SK-N-SH (cell line): Measurements from ENCODE around the gene PRUNE1. TPM values are rescaled to one million over a fixed set of nuclear protein-coding genes. Genes with fewer than 3 reads are reported as not detected.

Experiments
- CTCF ChIA-PET: fragments of 300-600, 350-600 bp; formaldehyde crosslinking; extraction: SDS; loops from one replicate; lab custom pipeline; 2021; lab: Yijun Ruan, JAX
- POLR2A ChIA-PET: fragments of 350-600 bp; sonication (Branson Sonifier 250); formaldehyde crosslinking; extraction: SDS; loops from one replicate; lab custom pipeline; 2020; ENCODE audit warnings: antibody characterized with exemption, inconsistent platforms; lab: Yijun Ruan, JAX
- DNase-seq: peaks from one replicate; pipeline ENCODE4 v3.0.0; 2012
- H2AFZ ChIP-seq: fragments of 200-600 bp; sonication (generic); 2 replicates; pipeline ENCODE4 v1.8.1; 2016; ENCODE audit warnings: antibody characterized with exemption, mild to moderate bottlenecking, low read depth
- H3F3A ChIP-seq: fragments of 200-600 bp; sonication (generic); replicated peaks from 2 replicates; pipeline ENCODE3; 2016; ENCODE audit warnings: antibody characterized with exemption, mild to moderate bottlenecking; ENCODE audit not compliant: insufficient read depth
- H3K27ac ChIP-seq, 2 experiments: fragments of 200-500 bp in 1 of 2; fragments of 200-600 bp in 1 of 2; sonication (Bioruptor generic) in 1 of 2; sonication (generic), shearing (Covaris generic) in 1 of 2; 2 replicates each; pipeline versions ENCODE4 v1.5.1 to v1.6.1; 2014 to 2016; ENCODE audit warnings: low read depth in 2 of 2, inconsistent platforms in 1 of 2, low read length in 1 of 2, mild to moderate bottlenecking in 1 of 2, mixed read lengths in 1 of 2
- H3K27me3 ChIP-seq: fragments of 200-600 bp; sonication (generic), shearing (Covaris generic); 2 replicates; pipeline ENCODE4 v1.6.1; 2016; ENCODE audit warnings: mixed run types; ENCODE audit not compliant: insufficient read depth
- H3K36me3 ChIP-seq, 2 experiments: fragments of 200-500 bp in 1 of 2; fragments of 200-600 bp in 1 of 2; sonication (Bioruptor generic) in 1 of 2; sonication (generic) in 1 of 2; replicated peaks in 1 of 2; 2 replicates each; pipeline versions ENCODE3 to v1.5.1; 2014 to 2016; ENCODE audit warnings: low read length in 1 of 2, mild to moderate bottlenecking in 1 of 2; ENCODE audit not compliant: insufficient read depth in 2 of 2, control insufficient read depth in 1 of 2
- H3K4me1 ChIP-seq, 2 experiments: fragments of 200-500 bp in 1 of 2; fragments of 200-600 bp in 1 of 2; sonication (Bioruptor generic) in 1 of 2; sonication (generic), shearing (Covaris generic) in 1 of 2; 2 replicates each; pipeline versions ENCODE4 v1.5.1 to v1.6.1; 2014 to 2016; ENCODE audit warnings: low read depth in 1 of 2, low read length in 1 of 2, mixed run types in 1 of 2; ENCODE audit not compliant: insufficient read depth in 2 of 2, control insufficient read depth in 1 of 2
- H3K4me2 ChIP-seq: fragments of 200-600 bp; sonication (generic), shearing (Covaris generic); 2 replicates; pipeline ENCODE4 v1.6.1; 2017; ENCODE audit warnings: mixed run types
- H3K4me3 ChIP-seq, 2 experiments: fragments of 200-500 bp in 1 of 2; fragments of 200-600 bp in 1 of 2; sonication (Bioruptor generic) in 1 of 2; sonication (generic), shearing (Covaris generic) in 1 of 2; 2 replicates each; pipeline versions ENCODE4 v1.5.1 to v1.8.1; 2014 to 2016; ENCODE audit warnings: low read depth in 2 of 2, inconsistent platforms in 1 of 2, low read length in 1 of 2, mild to moderate bottlenecking in 1 of 2, mixed read lengths in 1 of 2, moderate library complexity in 1 of 2
- H3K79me2 ChIP-seq: fragments of 200-600 bp; sonication (generic); 2 replicates; pipeline ENCODE4 v1.8.1; 2017; ENCODE audit warnings: mild to moderate bottlenecking; ENCODE audit not compliant: insufficient read depth
- H3K9ac ChIP-seq: fragments of 200-600 bp; sonication (generic); 2 replicates; pipeline ENCODE4 v1.6.1; 2017; ENCODE audit warnings: mixed run types
- H3K9me2 ChIP-seq: fragments of 200-600 bp; sonication (generic); 2 replicates; pipeline ENCODE4 v1.6.1; 2017; ENCODE audit warnings: mixed run types
- H3K9me3 ChIP-seq: fragments of 200-600 bp; sonication (generic); 2 replicates; pipeline ENCODE4 v1.6.1; 2017; ENCODE audit warnings: mixed run types, mild to moderate bottlenecking, moderate library complexity
- H4K20me1 ChIP-seq: fragments of 200-600 bp; sonication (generic); 2 replicates; pipeline ENCODE4 v1.6.1; 2017; ENCODE audit warnings: mild to moderate bottlenecking, mixed run types; ENCODE audit not compliant: insufficient read depth
- CHD2 ChIP-seq: fragments of 150-350 bp; IDR thresholded peaks from 2 replicates; pipeline ENCODE4 v1.6.1; 2018; ENCODE audit warnings: low read length; ENCODE audit not compliant: partially characterized antibody
- CTCF ChIP-seq: fragments of 200-600 bp; sonication (generic); IDR thresholded peaks from 2 replicates; pipeline ENCODE4 v1.6.1; 2017; ENCODE audit warnings: antibody characterized with exemption, mild to moderate bottlenecking, moderate library complexity
- ELF1 ChIP-seq: IDR thresholded peaks from 2 replicates; pipeline ENCODE4 v1.4.0; 2012
- FOSL2 ChIP-seq: IDR thresholded peaks from 2 replicates; pipeline ENCODE4 v1.4.0; 2012; ENCODE audit warnings: low read depth, mild to moderate bottlenecking, moderate library complexity, borderline replicate concordance
- FOXJ3 ChIP-seq: sonication (generic); formaldehyde crosslinking; IDR thresholded peaks from 2 replicates; pipeline ENCODE4 v1.5.1; 2020; ENCODE audit warnings: mild to moderate bottlenecking, missing genetic modification reagents
- GABPA ChIP-seq: IDR thresholded peaks from 2 replicates; pipeline ENCODE4 v1.4.0; 2012; ENCODE audit warnings: low read depth, mild to moderate bottlenecking
- GATA2 ChIP-seq: sonication (generic); formaldehyde crosslinking; IDR thresholded peaks from 2 replicates; pipeline ENCODE4 v1.5.0; 2020; ENCODE audit warnings: mild to moderate bottlenecking, missing genetic modification reagents
- MXI1 ChIP-seq: IDR thresholded peaks from 2 replicates; pipeline ENCODE4 v1.6.1; 2012; ENCODE audit warnings: mild to moderate bottlenecking, low read depth, low read length, improper control_type of control experiment
- NRF1 ChIP-seq: IDR thresholded peaks from 2 replicates; pipeline ENCODE4 v1.6.1; 2012; ENCODE audit warnings: low read depth, mild to moderate bottlenecking, low read length
- RAD21 ChIP-seq: IDR thresholded peaks from 2 replicates; pipeline ENCODE4 v1.6.1; 2012; ENCODE audit warnings: mild to moderate bottlenecking, low read length
- REST ChIP-seq: IDR thresholded peaks from 2 replicates; pipeline ENCODE4 v1.6.1; 2012; ENCODE audit warnings: mild to moderate bottlenecking, low read depth, low read length, moderate library complexity
- SMC3 ChIP-seq: IDR thresholded peaks from 2 replicates; pipeline ENCODE4 v1.6.1; 2012; ENCODE audit warnings: low read depth, low read length, improper control_type of control experiment
- TCF12 ChIP-seq: IDR thresholded peaks from 2 replicates; pipeline ENCODE4 v1.4.0; 2012
- YY1 ChIP-seq: IDR thresholded peaks from 2 replicates; pipeline ENCODE4 v1.4.0; 2012; ENCODE audit warnings: low read depth, mild to moderate bottlenecking
- WGBS: methylation state at CpG from one replicate; pipeline ENCODE4 v1.1.6; 2017; ENCODE audit warnings: low lambda C conversion rate; 5-methylcytosine and 5-hydroxymethylcytosine counted together
- polyA plus RNA-seq, 3 experiments: library from polyadenylated mRNA; depleted of rRNA; stranded (reverse); fragments of >200 nt; gene quantifications; 2 replicates each; pipeline ENCODE4 v1.2.3, GENCODE V29; 2012
- TF ChIP-seq, protein P1 (sequence below): fragments of 150-350 bp; IDR thresholded peaks from 2 replicates; pipeline ENCODE4 v1.6.1; 2017; ENCODE audit warnings: antibody characterized with exemption, low read length, low read depth, borderline replicate concordance
- TF ChIP-seq, protein P2 (sequence below): IDR thresholded peaks from 2 replicates; pipeline ENCODE4 v1.4.0; 2012; ENCODE audit warnings: low read depth, borderline replicate concordance
- TF ChIP-seq, protein P3 (sequence below): IDR thresholded peaks from 2 replicates; pipeline ENCODE4 v1.4.0; 2012; ENCODE audit warnings: low read depth

The PRUNE1 gene
- polyA plus RNA-seq, 1 of the 3 experiments (the other 2 are of a cell fraction), result 7.3 TPM

GRCh38 chr1:151000408-151000807, 7.8 kb upstream of the PRUNE1 start:
- Histone ChIP-seq H3K4me3 (no peak overlapping the region), H3K4me2 (no peak overlapping the region), H3F3A (no peaks in the 10 kb centered on the region), H3K9me2 (no peaks in the 10 kb centered on the region), H2AFZ (no peak overlapping the region), H3K4me1 (peaks cover 0 to 4% of the 10 kb centered on the region in 2 experiments; a peak in 2 of 4 replicates), H3K27ac (no peak overlapping the region), H3K36me3 (peaks cover 0 to 11% of the 10 kb centered on the region in 2 experiments), H3K9me3 (no peaks in the 10 kb centered on the region), H3K27me3 (no peaks in the 10 kb centered on the region), H3K79me2 (0 out of 2 replicates have a peak, but pooled peaks cover 4% of the 10 kb centered on the region), H3K9ac (no peak overlapping the region), H4K20me1 (no peaks in the 10 kb centered on the region)
- 100% methylated on average over 3 of the region's 3 CpGs for WGBS
- POLR2A ChIA-PET, result no interaction called here
- no peak for DNase-seq
- CTCF ChIA-PET, result interaction anchor here (15.9 kb wide), 1 partner anchor 20 kb away, joined by 371 read pairs; the partner anchor contains the start of genes ANXA9 and CERS2
- TF ChIP-seq CTCF (no peak), YY1 (no peak), GATA2 (CRISPR knock-in tag) (no peak), NRF1 (no peak)
- TF ChIP-seq, protein P1, sequence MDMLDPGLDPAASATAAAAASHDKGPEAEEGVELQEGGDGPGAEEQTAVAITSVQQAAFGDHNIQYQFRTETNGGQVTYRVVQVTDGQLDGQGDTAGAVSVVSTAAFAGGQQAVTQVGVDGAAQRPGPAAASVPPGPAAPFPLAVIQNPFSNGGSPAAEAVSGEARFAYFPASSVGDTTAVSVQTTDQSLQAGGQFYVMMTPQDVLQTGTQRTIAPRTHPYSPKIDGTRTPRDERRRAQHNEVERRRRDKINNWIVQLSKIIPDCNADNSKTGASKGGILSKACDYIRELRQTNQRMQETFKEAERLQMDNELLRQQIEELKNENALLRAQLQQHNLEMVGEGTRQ, result no peak

DNA sequence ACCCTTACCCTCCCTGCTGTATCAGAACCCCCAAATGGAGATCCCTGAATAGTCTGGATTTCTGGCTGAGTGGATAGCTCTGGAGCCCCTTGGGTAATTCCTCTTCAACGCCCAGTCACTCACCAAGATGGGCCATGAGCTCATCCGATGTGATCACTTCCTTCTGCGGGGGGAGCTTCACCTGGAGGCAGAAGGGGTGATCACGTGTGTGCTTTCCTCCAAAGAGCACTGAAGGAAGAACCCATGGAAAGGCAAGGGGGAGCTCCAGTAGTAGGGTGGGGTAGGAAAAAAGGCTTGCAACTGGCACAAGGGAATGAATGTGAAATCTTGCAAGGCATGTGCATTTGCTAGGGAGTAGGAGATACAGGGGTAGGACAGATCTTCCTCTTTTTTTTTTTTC, 6.6 kb upstream of the PRUNE1 start:
- H3K27ac ChIP-seq, result no peak overlapping the region
- POLR2A ChIA-PET, result no interaction called here
- WGBS, result 89% methylated on average over 4 of the region's 4 CpGs
- H3K27me3 ChIP-seq, result no peaks in the 10 kb centered on the region
- CTCF ChIA-PET, result interaction anchor here (1.3 to 15.9 kb wide), 2 partner anchors 21 to 98 kb away, joined by 4 to 371 read pairs; partner anchors contain the start of genes ANXA9 and CERS2
- 0 out of 2 replicates have a peak, but pooled peaks cover 9% of the 10 kb centered on the region for H3K79me2 ChIP-seq
- no peak for TF ChIP-seq FOXJ3
- TF ChIP-seq NRF1, result no peak
- TF ChIP-seq ELF1, result no peak
- no peak for TF ChIP-seq GABPA
- TF ChIP-seq FOSL2, result no peak
- TF ChIP-seq REST, result no peak
- no peak for TF ChIP-seq MXI1
- TF ChIP-seq SMC3, result no peak
- TF ChIP-seq, protein P2, sequence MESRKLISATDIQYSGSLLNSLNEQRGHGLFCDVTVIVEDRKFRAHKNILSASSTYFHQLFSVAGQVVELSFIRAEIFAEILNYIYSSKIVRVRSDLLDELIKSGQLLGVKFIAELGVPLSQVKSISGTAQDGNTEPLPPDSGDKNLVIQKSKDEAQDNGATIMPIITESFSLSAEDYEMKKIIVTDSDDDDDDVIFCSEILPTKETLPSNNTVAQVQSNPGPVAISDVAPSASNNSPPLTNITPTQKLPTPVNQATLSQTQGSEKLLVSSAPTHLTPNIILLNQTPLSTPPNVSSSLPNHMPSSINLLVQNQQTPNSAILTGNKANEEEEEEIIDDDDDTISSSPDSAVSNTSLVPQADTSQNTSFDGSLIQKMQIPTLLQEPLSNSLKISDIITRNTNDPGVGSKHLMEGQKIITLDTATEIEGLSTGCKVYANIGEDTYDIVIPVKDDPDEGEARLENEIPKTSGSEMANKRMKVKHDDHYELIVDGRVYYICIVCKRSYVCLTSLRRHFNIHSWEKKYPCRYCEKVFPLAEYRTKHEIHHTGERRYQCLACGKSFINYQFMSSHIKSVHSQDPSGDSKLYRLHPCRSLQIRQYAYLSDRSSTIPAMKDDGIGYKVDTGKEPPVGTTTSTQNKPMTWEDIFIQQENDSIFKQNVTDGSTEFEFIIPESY, result no peak
- TF ChIP-seq CHD2, result no peak
- TF ChIP-seq, protein P3, sequence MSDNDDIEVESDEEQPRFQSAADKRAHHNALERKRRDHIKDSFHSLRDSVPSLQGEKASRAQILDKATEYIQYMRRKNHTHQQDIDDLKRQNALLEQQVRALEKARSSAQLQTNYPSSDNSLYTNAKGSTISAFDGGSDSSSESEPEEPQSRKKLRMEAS, result no peak
- TF ChIP-seq TCF12, result no peak
- TF ChIP-seq RAD21, result no peak
- H3K4me3 ChIP-seq, result no peak overlapping the region
- no peaks in the 10 kb centered on the region for H4K20me1 ChIP-seq
- DNase-seq, result no peak
- no peak overlapping the region for H3K4me2 ChIP-seq
- peaks cover 0 to 11% of the 10 kb centered on the region in 2 experiments for H3K36me3 ChIP-seq
- peaks cover 0 to 13% of the 10 kb centered on the region in 2 experiments; a peak in 2 of 4 replicates for H3K4me1 ChIP-seq
- no peaks in the 10 kb centered on the region for H3K9me3 ChIP-seq
- H3K9me2 ChIP-seq, result no peaks in the 10 kb centered on the region
- H3K9ac ChIP-seq, result no peak overlapping the region
- H2AFZ ChIP-seq, result no peak overlapping the region
- H3F3A ChIP-seq, result peaks cover 3% of the 10 kb centered on the region
